Naive B cell (primary cell): ENCODE results near the gene LBP. TPM values are rescaled to one million over a fixed set of nuclear protein-coding genes. Genes with fewer than 3 reads are reported as not detected.
A peak's percentile ranks its signal among the peaks of the same experiment; 100 is the strongest.
"Not testable (repeated sequence)": the region's sequence is repeated elsewhere in the genome, so short reads cannot be mapped to it uniquely, and the experiment has no call there.

Source experiments
- ATAC-seq, 2 donors: fragments of 150-1000 bp; cut with Tn5 transposase; 2 replicates each; pipeline ENCODE4 v1.10.0; 2021; ENCODE audit warnings: low read depth in 2 of 2, mild to moderate bottlenecking in 2 of 2, moderate library complexity in 2 of 2
- DNase-seq: peaks from one replicate; pipeline ENCODE4 v3.0.0; 2022
- H3K27ac Mint-ChIP-seq, 6 donors: one replicate each; pipeline ENCODE4 v1.8.0; 2020 to 2022; ENCODE audit warnings: mild to moderate bottlenecking in 6 of 6, mixed read lengths in 6 of 6, moderate library complexity in 5 of 6, inconsistent platforms in 2 of 6
- H3K27me3 Mint-ChIP-seq, 3 donors: one replicate each; pipeline ENCODE4 v1.8.0; 2021 to 2022; ENCODE audit warnings: mixed read lengths in 3 of 3, mild to moderate bottlenecking in 1 of 3
- H3K36me3 Mint-ChIP-seq, 2 donors: one replicate each; pipeline ENCODE4 v1.8.0; 2020 to 2022; ENCODE audit warnings: mixed read lengths in 2 of 2, inconsistent platforms in 1 of 2, mild to moderate bottlenecking in 1 of 2
- H3K4me1 Mint-ChIP-seq, 3 donors: one replicate each; pipeline ENCODE4 v1.8.0; 2020 to 2022; ENCODE audit warnings: mixed read lengths in 3 of 3, inconsistent platforms in 1 of 3, mild to moderate bottlenecking in 1 of 3, moderate library complexity in 1 of 3
- H3K4me3 Mint-ChIP-seq, 8 donors: one replicate each; pipeline ENCODE4 v1.8.0; 2020 to 2022; ENCODE audit warnings: mild to moderate bottlenecking in 8 of 8, mixed read lengths in 8 of 8, moderate library complexity in 8 of 8, inconsistent platforms in 2 of 8
- H3K9me3 Mint-ChIP-seq, 7 donors: one replicate each; pipeline ENCODE4 v1.8.0; 2020 to 2022; ENCODE audit warnings: mixed read lengths in 7 of 7, mild to moderate bottlenecking in 5 of 7, inconsistent platforms in 2 of 7, moderate library complexity in 1 of 7
- polyA plus RNA-seq, 6 donors: library from polyadenylated mRNA; unstranded; fragments of 300-500 nt; fragmentation: Illumina TruSeq; gene quantifications; one replicate each; pipeline ENCODE4 v1.2.3, GENCODE V29; 2021; ENCODE audit warnings: low read depth in 6 of 6

LBP gene
- polyA plus RNA-seq, 6 donors from 2014 or later: not detected

GRCh38 chr20:38308447-38308846, 37.8 kb upstream of the LBP start:
- DNase-seq (no peak), ATAC-seq (no peak)
- no peak overlapping the region for H3K4me3 Mint-ChIP-seq
- H3K36me3 Mint-ChIP-seq: no peaks in the 10 kb centered on the region
- peaks cover 46 to 56% (median 51%) of the 10 kb centered on the region in 3 donors for H3K27me3 Mint-ChIP-seq
- H3K4me1 Mint-ChIP-seq: peaks cover 0 to 13% (median 11%) of the 10 kb centered on the region in 3 donors
- no peak overlapping the region for H3K27ac Mint-ChIP-seq
- peaks cover 0 to 4% (median 0%) of the 10 kb centered on the region in 7 donors for H3K9me3 Mint-ChIP-seq

DNA sequence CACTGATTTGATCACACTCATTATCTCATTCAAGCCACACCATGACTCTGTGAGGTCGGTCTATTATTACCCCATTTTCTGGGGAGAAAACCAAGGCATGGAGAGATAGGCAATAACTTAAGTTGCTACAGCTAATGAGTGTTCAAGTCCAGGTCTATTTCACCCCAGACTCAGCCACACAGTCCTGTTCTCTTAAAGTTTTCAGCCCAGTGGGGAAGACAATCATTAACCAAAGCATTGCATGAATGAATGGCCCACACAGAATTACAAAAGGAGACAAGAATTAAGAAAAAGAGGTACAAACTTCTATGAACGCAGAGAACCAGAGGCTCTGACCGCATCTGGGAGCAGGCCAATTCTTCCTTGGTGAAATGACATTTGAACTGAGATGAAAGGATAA, 35.2 kb upstream of the LBP start:
- no peak for ATAC-seq
- Mint-ChIP-seq H3K4me3 (no peak overlapping the region), H3K4me1 (no peaks in the 10 kb centered on the region), H3K36me3 (no peaks in the 10 kb centered on the region), H3K9me3 (peaks cover 0 to 4% (median 0%) of the 10 kb centered on the region in 7 donors), H3K27ac (no peak overlapping the region), H3K27me3 (peaks cover 27 to 34% (median 30%) of the 10 kb centered on the region in 3 donors)
- DNase-seq: no peak

- peaks cover 0 to 1% (median 0%) of the 10 kb centered on the region in 7 donors for H3K9me3 Mint-ChIP-seq
- DNase-seq (no peak), ATAC-seq (no peak)
- H3K4me1 Mint-ChIP-seq: no peaks in the 10 kb centered on the region
- H3K36me3 Mint-ChIP-seq: no peaks in the 10 kb centered on the region
- H3K4me3 Mint-ChIP-seq: peak overlapping the region in 1 of 8 donors; percentile 49
- peaks cover 23 to 30% (median 26%) of the 10 kb centered on the region in 3 donors for H3K27me3 Mint-ChIP-seq
- H3K27ac Mint-ChIP-seq: no peak overlapping the region
These were observed 34.8 kb upstream of the LBP start for GRCh38 chr20:38311491-38311890.

- Mint-ChIP-seq H3K4me3 (no peak overlapping the region), H3K36me3 (no peaks in the 10 kb centered on the region), H3K27me3 (peaks cover 15 to 24% (median 20%) of the 10 kb centered on the region in 3 donors), H3K4me1 (no peaks in the 10 kb centered on the region), H3K27ac (no peak overlapping the region), H3K9me3 (peaks cover 0 to 3% (median 0%) of the 10 kb centered on the region in 7 donors)
- DNase-seq: no peak
- ATAC-seq: no peak
These were observed 32.6 kb upstream of the LBP start for GRCh38 chr20:38313676-38314075.

- not testable (repeated sequence) for H3K4me1 Mint-ChIP-seq, H3K36me3 Mint-ChIP-seq, H3K27ac Mint-ChIP-seq, H3K4me3 Mint-ChIP-seq, DNase-seq, H3K9me3 Mint-ChIP-seq, ATAC-seq
- peaks cover 15 to 24% (median 20%) of the 10 kb centered on the region in 3 donors for H3K27me3 Mint-ChIP-seq
These were observed 31.9 kb upstream of the LBP start for GRCh38 chr20:38314350-38314749.

DNA sequence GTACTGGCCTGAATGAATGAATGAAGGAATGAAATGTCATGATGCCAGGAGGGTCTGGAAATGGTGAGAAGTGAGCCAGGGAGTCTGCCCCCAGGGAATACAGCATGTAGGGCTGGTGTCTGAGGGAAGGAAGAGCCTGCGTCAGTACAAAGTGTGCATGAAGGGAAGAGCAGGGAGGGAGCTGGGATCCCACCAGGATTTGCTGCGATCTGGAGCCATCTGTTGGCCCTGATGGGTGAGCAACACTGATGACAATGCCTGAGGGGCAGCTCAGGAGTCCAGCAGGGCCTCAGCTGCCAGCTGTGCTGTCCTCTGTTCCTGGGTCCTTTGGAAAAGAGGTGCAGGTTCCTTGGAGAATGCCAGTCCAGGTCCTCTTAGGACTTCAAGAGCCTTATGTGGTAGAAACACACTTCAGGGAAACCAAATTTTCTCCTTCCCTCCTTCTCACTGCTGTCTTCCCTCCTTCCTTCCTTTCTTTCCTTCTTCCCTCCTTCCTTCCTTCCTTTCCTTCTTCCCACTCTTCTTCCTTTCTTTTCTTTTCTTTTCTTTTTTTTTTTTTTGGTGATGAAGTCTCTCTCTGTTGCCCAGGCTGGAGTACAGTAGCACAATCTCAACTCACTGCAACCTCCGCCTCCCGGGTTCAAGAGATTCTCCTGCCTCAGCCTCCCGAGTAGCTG, 30.9 kb upstream of the LBP start:
- Mint-ChIP-seq H3K9me3 (peaks cover 0 to 3% (median 0%) of the 10 kb centered on the region in 7 donors), H3K4me3 (no peak overlapping the region), H3K4me1 (no peaks in the 10 kb centered on the region), H3K27ac (no peak overlapping the region), H3K36me3 (no peaks in the 10 kb centered on the region), H3K27me3 (peaks cover 21 to 25% (median 25%) of the 10 kb centered on the region in 3 donors)
- DNase-seq (no peak), ATAC-seq (no peak)

DNA sequence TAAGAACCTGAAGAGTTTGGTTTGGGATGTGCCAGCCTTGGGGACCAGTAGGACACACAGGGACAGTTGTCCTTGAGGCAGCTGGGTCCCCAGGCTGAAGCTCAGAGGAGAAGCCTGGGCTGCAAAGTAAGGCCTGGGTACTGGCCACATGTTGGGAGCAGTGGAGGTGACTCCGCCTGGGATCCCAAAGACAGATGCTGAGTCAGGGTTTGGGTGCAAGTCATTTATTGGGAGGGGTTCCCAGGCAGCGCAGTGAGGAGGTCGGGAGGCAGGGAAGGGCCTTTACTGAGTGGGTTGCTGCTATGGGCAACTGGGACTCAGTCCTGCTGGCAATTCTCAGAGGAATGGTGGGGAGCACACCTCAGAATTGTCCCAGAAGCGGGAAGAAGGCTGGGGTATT, 29.9 kb upstream of the LBP start:
- peaks cover 20 to 23% (median 20%) of the 10 kb centered on the region in 3 donors for H3K27me3 Mint-ChIP-seq
- ATAC-seq (no peak), DNase-seq (no peak)
- H3K36me3 Mint-ChIP-seq: no peaks in the 10 kb centered on the region
- H3K27ac Mint-ChIP-seq: no peak overlapping the region
- peak overlapping the region in 1 of 8 donors; percentile 43 for H3K4me3 Mint-ChIP-seq
- no peaks in the 10 kb centered on the region for H3K4me1 Mint-ChIP-seq
- H3K9me3 Mint-ChIP-seq: peaks cover 0 to 4% (median 0%) of the 10 kb centered on the region in 7 donors

DNA sequence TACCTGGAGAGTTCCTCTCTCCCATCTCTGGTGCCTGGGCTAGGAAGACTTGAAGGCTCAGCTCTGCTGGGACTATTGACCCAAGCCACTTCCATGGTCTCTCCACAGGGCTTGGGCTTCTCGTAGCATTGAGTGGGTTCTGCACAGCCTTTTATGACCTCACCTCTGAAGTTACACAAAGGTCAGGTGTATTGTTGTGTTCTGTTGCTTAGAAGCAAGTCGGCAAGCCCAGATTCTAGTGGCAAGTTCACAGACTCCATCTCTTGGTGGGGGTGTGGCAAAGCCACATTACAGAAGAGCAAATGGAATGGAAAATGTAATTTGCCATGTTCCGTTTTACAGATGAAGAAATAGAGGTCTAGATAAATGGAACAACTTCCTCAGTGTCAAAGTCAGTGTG, 28.9 kb upstream of the LBP start:
- DNase-seq (no peak), ATAC-seq (no peak)
- H3K9me3 Mint-ChIP-seq: peaks cover 0 to 4% (median 0%) of the 10 kb centered on the region in 7 donors
- H3K27me3 Mint-ChIP-seq: peaks cover 20 to 30% (median 24%) of the 10 kb centered on the region in 3 donors
- no peak overlapping the region for H3K4me3 Mint-ChIP-seq
- H3K4me1 Mint-ChIP-seq: peaks cover 0 to 2% (median 0%) of the 10 kb centered on the region in 3 donors
- no peaks in the 10 kb centered on the region for H3K36me3 Mint-ChIP-seq
- no peak overlapping the region for H3K27ac Mint-ChIP-seq

DNA sequence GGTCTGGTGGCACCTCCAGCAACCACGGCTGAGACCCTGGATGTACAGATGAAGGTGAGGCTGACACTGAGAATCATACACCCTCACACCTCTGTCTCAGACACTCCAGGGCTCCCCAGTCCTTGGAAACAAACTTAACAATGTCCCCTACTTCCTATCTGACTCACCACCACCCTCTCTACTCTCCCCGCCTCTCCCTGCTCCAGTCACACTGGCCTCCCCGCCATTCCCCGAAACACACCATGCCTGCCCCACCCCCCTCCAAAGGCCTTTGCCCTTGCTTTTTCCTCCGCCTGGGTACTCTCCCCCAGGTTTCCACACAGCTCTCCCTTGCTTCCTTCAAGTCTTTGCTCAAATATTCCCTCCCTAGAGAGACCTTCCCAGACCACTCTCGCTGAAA, 26.1 kb upstream of the LBP start:
- DNase-seq (no peak), ATAC-seq (no peak)
- peaks cover 0 to 4% (median 0%) of the 10 kb centered on the region in 7 donors for H3K9me3 Mint-ChIP-seq
- H3K27me3 Mint-ChIP-seq: peaks cover 20 to 38% (median 31%) of the 10 kb centered on the region in 3 donors
- H3K36me3 Mint-ChIP-seq: no peaks in the 10 kb centered on the region
- peaks cover 0 to 2% (median 0%) of the 10 kb centered on the region in 3 donors for H3K4me1 Mint-ChIP-seq
- H3K27ac Mint-ChIP-seq: peak overlapping the region in 1 of 6 donors; percentile 53
- no peak overlapping the region for H3K4me3 Mint-ChIP-seq

GRCh38 chr20:38321959-38322598, 24.2 kb upstream of the LBP start:
- Mint-ChIP-seq H3K36me3 (peaks cover 0 to 10% of the 10 kb centered on the region in 2 donors), H3K9me3 (peaks cover 0 to 15% (median 7%) of the 10 kb centered on the region in 7 donors), H3K27me3 (peaks cover 24 to 41% (median 31%) of the 10 kb centered on the region in 3 donors), H3K4me3 (no peak overlapping the region), H3K4me1 (peaks cover 0 to 2% (median 0%) of the 10 kb centered on the region in 3 donors), H3K27ac (no peak overlapping the region)
- no peak for DNase-seq
- ATAC-seq: no peak

DNA sequence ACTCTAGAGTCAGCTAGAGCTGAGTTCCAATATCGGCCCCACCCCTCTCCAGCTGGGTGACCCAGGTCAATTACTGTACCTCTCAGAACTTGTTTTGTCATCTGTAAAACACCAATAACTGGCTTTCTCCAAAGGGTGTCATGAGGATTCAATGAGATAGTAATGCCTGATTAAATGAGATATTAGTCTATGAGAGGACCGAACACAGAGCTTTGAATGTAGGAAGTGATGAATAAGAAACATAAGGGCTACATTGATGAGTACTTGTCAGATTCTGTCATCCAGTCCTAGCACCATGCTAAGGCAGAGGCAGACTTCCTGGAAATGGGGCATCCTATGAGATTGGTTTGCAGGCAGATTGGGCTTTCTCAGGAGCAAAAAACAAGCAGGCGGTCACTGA, 22.1 kb upstream of the LBP start:
- H3K36me3 Mint-ChIP-seq: peaks cover 0 to 10% of the 10 kb centered on the region in 2 donors
- peaks cover 0 to 2% (median 0%) of the 10 kb centered on the region in 3 donors for H3K4me1 Mint-ChIP-seq
- no peak overlapping the region for H3K4me3 Mint-ChIP-seq
- ATAC-seq (no peak), DNase-seq (no peak)
- no peak overlapping the region for H3K27ac Mint-ChIP-seq
- peaks cover 0 to 15% (median 6%) of the 10 kb centered on the region in 7 donors for H3K9me3 Mint-ChIP-seq
- H3K27me3 Mint-ChIP-seq: peaks cover 36 to 42% (median 38%) of the 10 kb centered on the region in 3 donors

DNA sequence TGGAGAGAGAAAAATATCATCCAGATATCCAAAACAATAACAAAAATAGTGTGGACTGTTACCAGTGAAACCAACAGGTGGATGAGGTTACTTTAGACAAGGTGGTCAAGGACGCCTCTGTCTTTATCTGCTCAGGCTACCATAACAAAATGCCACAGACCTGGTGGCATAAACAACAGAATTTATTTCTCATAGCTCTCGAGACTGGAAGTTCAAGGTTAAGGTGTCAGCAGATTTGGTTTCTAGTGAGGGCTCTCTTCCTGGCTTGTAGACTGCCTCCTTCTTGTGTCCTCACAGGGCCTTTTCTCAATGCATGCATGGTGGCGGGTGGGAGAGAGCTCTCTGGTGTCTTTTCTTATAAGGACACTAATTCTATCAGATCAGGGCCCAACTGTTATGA, 21.1 kb upstream of the LBP start:
- no peak for ATAC-seq
- Mint-ChIP-seq H3K4me1 (peaks cover 0 to 2% (median 0%) of the 10 kb centered on the region in 3 donors), H3K36me3 (peaks cover 0 to 10% of the 10 kb centered on the region in 2 donors), H3K9me3 (peaks cover 0 to 15% (median 6%) of the 10 kb centered on the region in 7 donors), H3K27me3 (peaks cover 34 to 39% (median 34%) of the 10 kb centered on the region in 3 donors), H3K27ac (no peak overlapping the region), H3K4me3 (no peak overlapping the region)
- no peak for DNase-seq

- H3K36me3 Mint-ChIP-seq: peaks cover 0 to 10% of the 10 kb centered on the region in 2 donors
- no peak overlapping the region for H3K27ac Mint-ChIP-seq
- ATAC-seq (no peak), DNase-seq (no peak)
- peaks cover 0 to 2% (median 0%) of the 10 kb centered on the region in 3 donors for H3K4me1 Mint-ChIP-seq
- H3K4me3 Mint-ChIP-seq: no peak overlapping the region
- peaks cover 0 to 15% (median 6%) of the 10 kb centered on the region in 7 donors for H3K9me3 Mint-ChIP-seq
- H3K27me3 Mint-ChIP-seq: peaks cover 27 to 39% (median 38%) of the 10 kb centered on the region in 3 donors
These were observed 20.4 kb upstream of the LBP start for GRCh38 chr20:38325905-38326304.

GRCh38 chr20:38326309-38326708, 20.0 kb upstream of the LBP start:
- Mint-ChIP-seq H3K4me3 (no peak overlapping the region), H3K36me3 (peaks cover 0 to 10% of the 10 kb centered on the region in 2 donors), H3K27me3 (peaks cover 24 to 41% (median 39%) of the 10 kb centered on the region in 3 donors), H3K4me1 (peaks cover 0 to 2% (median 0%) of the 10 kb centered on the region in 3 donors), H3K27ac (no peak overlapping the region), H3K9me3 (peaks cover 0 to 15% (median 6%) of the 10 kb centered on the region in 7 donors)
- no peak for DNase-seq
- ATAC-seq: no peak
